Measurements from ENCODE around the gene TRIM2. TPM values are rescaled to one million over a fixed set of nuclear protein-coding genes. Genes with fewer than 3 reads are reported as not detected.

TRIM2 gene
- total RNA-seq = 21.1 and 26.1 TPM in 2 replicates

GRCh38 chr4:153204247-153204671 is at the start of gene TRIM2:
TRIM2 (plus strand) TSS chr4:153204443; CDS start chr4:153204531, 88 bp downstream.

GRCh38 chr4:153344131-153345011 is 140.1 kb downstream of the TRIM2 start, which contains the start of gene MND1:
MND1 (plus strand) TSS chr4:153344688; CDS start chr4:153344738, 50 bp downstream.

Other genes starting within 250 kb of the TRIM2 start
- 8.5 and 15.0 TPM in 2 replicates for gene MND1, start 140.2 kb downstream of the TRIM2 start, total RNA-seq